Measurements from ENCODE around the gene ATP23.

The ATP23 gene

DNA sequence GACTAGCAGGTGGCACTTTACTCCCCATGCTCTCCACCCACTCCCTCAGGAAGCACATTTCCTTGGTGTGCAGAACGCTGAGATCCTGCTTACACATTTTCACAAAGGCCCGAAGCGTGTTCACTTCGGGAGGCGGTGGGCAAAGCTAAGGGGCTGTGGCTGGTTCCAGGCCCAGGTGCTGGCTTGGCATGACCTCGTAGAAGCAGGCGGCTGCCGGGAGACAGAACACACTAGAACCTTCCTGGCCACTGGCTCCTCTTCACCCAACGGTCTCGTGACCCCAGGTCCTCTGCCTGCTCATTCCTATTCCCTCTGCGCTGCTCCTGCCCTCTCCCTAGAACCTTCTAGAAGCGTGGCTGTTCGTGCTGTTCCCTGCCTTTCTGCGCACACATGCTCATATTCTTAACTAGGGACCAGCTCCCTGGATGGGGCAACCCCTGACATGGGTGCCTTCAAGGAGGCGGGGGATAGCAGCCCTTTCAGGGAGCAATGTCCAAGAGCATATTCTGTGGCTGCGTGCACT lies 43.3 kb downstream of the ATP23 start:
- no peak for DNase-seq

DNA sequence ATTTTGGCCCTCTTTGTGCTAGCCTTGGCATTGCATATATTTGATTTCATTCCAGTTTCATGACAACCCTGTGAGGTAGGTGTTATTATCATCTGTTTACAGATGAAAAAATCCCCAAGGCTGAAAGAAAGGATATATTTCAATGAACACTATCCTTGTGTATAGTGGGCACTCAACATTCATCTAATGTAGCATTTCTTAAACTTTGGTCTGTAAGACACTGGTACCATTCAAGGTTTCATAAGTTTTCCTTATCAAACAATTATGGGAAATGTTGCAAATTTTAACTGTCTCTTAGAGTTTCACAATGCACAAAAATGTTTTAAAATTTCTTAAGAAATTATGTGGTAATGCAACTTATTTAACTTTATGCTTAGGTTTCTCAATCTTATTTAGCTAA lies 44.3 kb downstream of the ATP23 start:
- DNase-seq = no peak

DNA sequence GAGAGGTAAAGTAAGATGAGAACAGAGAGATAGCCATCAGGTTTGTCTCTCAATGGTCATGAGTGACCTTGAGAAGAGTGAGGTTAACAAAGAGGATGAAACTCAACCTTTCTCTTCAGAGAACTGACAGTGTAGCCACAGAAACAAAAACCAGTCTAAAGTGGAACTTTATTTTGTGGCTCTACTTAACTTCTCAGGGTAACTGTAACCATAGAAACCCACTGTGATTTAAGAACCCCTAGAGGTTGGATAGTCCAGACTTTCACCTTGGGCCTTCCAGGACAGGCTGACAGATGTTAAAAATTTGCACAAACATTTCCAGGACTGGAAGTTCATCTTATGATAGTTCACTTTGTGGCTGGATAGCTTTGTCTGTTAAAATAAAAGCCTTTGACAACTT lies 48.5 kb downstream of the ATP23 start:
- DNase-seq = no peak

DNA sequence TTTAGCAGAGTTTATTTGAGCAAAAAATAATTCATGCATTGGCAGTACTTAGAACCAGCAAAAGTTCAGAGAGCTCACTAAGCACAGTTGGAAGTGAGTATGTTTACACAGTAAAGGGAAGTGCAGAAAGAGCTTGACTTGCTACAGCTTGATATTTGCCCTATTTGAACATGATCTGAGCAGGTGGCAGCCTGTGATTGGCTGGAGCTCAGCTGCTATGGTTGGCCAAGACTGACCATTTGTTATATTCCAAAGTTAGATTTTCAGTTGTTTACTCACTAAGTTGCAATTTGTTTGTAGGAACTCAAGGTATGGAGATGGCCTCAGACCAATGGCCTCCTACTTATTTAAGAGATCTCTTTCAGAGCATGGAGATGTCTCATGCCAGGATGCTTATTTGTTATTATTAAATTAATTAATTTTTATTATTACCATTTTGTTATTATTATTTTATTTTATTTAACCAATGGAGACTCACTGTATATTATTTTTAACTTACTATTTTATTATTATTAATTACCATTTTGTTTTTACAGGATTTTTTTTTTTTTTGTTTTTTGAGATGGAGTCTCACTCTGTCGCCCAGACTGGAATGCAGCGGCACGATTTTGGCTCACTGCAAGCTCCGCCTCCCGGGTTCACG lies 49.0 kb downstream of the ATP23 start:
- no peak for DNase-seq

DNA sequence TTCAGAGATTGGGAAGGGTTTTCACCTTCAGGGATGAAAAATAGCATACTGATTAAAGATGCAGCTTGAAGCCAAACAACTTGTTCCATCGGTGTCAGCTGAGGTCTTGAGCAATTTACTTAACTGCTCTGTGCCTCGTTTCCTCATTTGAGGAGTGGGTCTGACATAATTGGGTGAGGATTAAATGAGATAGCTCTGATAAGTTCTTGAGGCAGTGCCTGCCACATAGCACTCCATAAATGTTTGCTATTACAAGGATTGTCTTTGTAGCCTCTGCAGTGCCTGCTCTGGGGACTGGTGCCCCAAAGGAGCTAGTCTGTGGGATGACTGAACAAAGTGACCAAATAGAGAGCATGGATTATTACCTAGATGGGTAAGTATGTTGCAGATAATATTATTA lies 50.6 kb downstream of the ATP23 start:
- no peak for DNase-seq

DNA sequence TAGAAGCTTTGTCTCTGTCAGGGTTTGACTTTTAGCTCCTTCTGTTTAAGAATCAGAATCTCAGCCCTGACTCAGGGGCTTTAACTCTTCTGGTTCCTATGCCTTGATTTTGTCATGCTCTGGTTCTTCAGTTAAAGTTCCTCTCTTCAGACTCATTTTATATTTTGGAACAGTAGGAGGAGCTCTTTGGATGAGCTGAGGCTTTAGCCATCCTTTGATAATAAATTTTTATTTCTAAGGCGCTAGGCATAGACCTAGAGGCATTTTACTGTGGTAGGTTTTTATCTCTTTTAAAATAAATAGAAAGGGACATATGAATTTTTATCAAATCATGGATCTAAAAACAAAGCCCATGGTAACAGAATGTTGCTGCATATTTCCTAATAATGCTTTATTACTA lies 51.7 kb downstream of the ATP23 start:
- DNase-seq = no peak

DNA sequence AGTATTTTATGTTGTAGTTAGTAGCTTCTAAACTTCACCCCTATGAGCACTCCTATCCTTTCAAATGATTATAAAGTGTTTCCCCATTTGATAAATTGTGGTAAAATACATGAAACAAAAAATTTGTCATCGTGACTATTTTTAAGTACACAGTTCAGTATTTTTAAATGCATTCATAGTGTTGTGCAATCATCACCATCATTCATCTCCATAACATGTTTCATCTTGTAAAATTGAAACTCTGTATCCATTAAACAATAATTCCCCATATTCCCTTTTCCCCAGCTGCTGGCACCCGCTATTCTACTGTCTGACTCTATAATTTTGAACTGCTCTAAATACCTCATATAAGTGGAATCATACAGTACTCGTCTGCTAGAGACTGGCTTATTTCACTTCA lies 52.5 kb downstream of the ATP23 start:
- DNase-seq = no peak

DNA sequence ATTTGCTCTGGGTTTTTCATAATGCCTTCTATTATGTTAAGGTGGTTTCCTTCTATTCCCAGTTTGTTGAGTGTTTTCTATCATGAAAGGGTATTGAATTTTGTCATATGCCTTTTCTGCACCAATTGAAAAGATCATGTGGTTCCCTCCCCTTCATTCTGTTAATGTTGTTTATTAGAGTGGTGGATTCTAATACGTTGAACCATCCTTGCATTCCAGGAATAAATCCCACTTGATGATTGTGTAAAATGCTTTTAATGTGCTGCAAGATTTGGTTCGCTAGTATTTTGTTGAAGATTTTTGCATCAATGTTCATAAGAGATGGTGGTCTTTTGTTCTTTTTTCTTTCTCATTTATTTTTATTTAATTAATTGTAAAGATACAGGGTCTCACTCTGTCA lies 55.2 kb downstream of the ATP23 start:
- no peak for DNase-seq

DNA sequence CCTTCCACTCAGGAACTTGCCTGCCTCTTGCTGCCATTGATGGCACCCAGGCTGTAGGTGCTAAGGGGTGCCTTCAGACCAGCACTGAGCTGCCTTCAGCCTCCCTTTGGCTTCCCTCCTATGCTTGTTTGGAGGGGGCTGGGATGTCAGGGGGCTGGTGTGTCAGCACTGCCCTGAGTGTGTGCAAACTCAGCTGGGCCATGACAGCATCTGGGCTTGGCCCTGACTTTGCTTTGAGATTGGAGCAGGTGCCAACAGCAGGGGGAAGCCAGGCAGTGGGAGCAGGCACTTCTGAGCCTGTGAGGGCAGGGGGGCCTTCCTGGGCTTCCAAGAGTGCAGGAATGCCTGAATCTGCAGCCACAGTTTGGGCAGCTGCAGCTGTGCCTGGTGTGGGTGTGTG lies 56.9 kb downstream of the ATP23 start:
- no peak for DNase-seq

DNA sequence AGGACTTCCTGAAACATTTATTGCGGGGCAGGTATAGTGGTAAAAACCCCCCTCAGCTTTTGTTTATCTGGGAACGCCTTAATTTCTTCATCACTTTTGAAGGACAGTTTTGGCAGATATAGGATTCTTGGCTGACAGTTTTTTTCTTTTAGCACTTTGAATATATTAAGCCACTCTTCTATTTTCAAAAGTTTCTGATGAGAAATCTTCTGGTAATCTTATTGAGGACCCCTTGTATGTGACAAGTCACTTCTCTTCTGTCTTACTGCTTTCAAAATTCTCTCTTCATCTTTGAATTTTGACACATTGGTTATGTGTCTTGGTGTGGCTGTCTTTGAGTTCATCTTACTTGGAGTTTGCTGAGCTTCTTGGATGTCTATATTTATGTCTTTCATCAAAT lies 59.1 kb downstream of the ATP23 start:
- DNase-seq = no peak

DNA sequence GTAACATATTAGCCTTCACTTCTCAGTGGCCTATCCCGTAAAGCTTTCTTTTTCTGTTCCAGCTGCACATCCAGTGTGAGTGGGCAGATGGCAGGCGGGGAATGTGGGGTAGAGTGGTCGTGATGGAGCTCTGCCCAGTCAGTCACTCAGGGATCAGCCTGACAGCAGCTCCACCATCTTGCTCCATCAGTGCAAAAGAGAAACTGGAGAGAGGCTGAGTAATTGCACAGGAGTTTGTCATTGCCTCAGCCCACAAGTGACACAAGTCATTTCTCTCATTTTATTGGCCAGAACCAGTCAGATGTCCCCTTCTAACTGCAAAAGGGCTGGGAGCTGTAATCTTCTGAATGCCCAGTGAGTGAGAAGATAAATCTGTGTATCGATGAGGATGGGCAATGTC lies 66.5 kb downstream of the ATP23 start:
- DNase-seq = no peak

DNA sequence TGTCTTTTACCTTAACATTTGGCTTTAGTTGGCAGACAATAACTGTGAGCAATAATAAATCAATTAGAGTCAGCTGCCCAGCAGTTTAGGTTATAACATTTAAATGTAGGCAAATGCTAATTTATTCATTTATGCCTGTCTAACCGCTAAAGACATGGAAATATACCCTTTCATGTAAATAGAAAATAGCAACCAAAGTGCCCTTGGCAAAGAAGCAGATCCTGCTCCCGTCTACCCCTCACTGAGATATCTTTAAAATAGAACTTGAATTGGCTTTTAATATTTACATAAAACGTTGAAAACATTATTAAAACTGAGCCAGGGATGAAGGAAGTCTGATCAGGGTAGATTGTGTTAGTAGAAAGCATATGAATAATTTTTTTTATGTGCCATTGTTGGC lies 67.3 kb downstream of the ATP23 start:
- DNase-seq = no peak

Measured in NCI-H1694 (cell line).